ENCODE measurements around the gene CBY3. TPM values are rescaled to one million over a fixed set of nuclear protein-coding genes. Genes with fewer than 3 reads are reported as not detected.

Gene CBY3
- total RNA-seq (2022) = 0.68 and 1.3 TPM in 2 replicates
- Bru-seq, nascent RNA = percentile 40 among the genes with signal in this experiment
- BruChase-seq, experiment 1, labeled RNA remaining after a 2-hour chase = percentile 25 among the genes with signal in this experiment
- percentile 40 among the genes with signal in this experiment for BruChase-seq, experiment 2, labeled RNA remaining after a 6-hour chase
- long read RNA-seq, partial matches to known transcripts = 0 of 5 reads
- long read RNA-seq, other reads (novel, unspliced or antisense) = 5 of 5 reads

DNA sequence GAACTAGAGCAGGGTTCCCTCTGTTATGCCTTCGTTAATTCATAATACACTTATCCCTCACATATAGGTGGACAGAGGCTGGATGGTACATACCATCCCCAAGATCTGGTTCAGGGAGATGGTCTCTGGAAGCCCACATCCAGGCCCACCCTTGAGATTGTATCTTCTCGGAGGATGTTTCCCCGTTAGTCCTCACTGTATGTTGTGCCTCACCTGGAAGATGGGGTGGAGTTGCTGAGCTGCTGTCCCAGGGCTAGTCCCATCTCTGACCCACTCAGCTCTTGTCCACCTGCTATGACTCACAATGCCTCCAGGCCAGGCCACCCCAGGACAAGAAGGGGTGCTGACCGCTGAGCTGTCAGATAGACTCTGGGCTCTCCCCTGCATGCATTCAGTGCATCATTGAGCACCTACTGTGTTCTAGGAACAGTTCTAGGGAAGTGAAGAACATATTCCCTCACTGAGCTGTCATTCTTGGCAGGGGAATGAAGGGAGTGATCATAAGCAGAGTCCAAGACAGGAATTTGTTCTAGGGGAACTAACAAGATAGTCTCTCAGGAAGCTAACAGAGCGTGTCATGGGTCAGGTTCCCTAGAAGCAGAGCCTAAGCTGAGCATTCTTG lies at the start of gene CBY3:
CBY3 (minus strand) TSS at position 255 of the 622 bp plus-strand sequence; CDS start at position 139, 116 bp downstream.
- Mint-ChIP-seq H3K4me3 (ENCODE audit: unreplicated experiment) (peak within 1 kb of the TSS; percentile 98), H3K27me3 (ENCODE audit: insufficient read depth, unreplicated experiment) (no peaks in the 10 kb centered on the region), H3K36me3 (ENCODE audit: insufficient read depth, unreplicated experiment) (peaks cover 35% of the 10 kb centered on the region), H3K9me3 (ENCODE audit: unreplicated experiment) (no peaks in the 10 kb centered on the region), H3K27ac (ENCODE audit: unreplicated experiment) (no peak within 1 kb of the TSS), H3K4me1 (ENCODE audit: low read depth, unreplicated experiment) (peaks cover 21% of the 10 kb centered on the region)
- H3K4me1 ChIP-seq = peaks cover 11% of the 10 kb centered on the region
- ChIA-PET CTCF (interaction anchor here (0.8 kb wide), 1 partner anchor 115 kb away, joined by 3 read pairs; no protein-coding TSS in a partner anchor), POLR2A (interaction anchor here (0.5 to 0.7 kb wide), 2 partner anchors 51 to 115 kb away, joined by 3 to 5 read pairs; no protein-coding TSS in a partner anchor)
- no TSS peak for BruUV-seq (replicated peaks)
- no peak for DNase-seq
- no peak within 1 kb of the TSS for H3K4me3 ChIP-seq (ENCODE audit: low read depth, low read length)
- intact Hi-C loops (cut with micrococcal nuclease; ENCODE audit: unreplicated experiment) = no loop called here
- TF ChIP-seq, protein P1, sequence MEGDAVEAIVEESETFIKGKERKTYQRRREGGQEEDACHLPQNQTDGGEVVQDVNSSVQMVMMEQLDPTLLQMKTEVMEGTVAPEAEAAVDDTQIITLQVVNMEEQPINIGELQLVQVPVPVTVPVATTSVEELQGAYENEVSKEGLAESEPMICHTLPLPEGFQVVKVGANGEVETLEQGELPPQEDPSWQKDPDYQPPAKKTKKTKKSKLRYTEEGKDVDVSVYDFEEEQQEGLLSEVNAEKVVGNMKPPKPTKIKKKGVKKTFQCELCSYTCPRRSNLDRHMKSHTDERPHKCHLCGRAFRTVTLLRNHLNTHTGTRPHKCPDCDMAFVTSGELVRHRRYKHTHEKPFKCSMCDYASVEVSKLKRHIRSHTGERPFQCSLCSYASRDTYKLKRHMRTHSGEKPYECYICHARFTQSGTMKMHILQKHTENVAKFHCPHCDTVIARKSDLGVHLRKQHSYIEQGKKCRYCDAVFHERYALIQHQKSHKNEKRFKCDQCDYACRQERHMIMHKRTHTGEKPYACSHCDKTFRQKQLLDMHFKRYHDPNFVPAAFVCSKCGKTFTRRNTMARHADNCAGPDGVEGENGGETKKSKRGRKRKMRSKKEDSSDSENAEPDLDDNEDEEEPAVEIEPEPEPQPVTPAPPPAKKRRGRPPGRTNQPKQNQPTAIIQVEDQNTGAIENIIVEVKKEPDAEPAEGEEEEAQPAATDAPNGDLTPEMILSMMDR (IDR thresholded peaks at IDR 0.05; ENCODE audit: insufficient read depth in 1 of 2, low read depth in 1 of 2, low read length in 1 of 2, severe bottlenecking in 1 of 2, unreplicated experiment in 1 of 2) = no peak
- no peaks in the 10 kb centered on the region for H3K9me3 ChIP-seq
- H3K27me3 ChIP-seq (replicated peaks; ENCODE audit: control insufficient read depth, insufficient read depth, low read length) = no peaks in the 10 kb centered on the region
- no peaks in the 10 kb centered on the region for H3K36me3 ChIP-seq (ENCODE audit: control insufficient read depth, insufficient read depth, low read length)

DNA sequence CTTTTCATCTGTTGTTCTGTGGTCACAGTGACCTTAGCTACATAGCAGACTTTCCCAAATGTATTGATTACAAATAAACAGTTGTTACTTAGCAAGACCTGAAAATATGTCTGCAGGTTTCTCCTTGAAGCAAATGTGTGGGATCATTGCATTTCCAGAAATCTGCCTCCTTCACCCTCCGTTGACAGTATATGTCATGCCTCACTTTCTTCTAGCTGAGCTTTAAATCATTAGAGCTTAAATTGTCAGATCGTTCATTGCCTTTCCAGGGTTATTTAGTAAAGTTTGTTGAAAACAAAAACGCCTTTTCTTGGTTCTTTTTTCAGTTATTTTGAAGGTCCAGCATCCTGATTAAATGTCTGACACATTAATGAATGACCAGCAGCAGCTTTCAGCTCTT lies 49.5 kb upstream of the CBY3 start:
- no peak overlapping the region for H3K27ac Mint-ChIP-seq (ENCODE audit: unreplicated experiment)
- ChIA-PET CTCF (interaction anchor here (1.5 kb wide), 1 partner anchor 33 kb away, joined by 3 read pairs; no protein-coding TSS in a partner anchor), POLR2A (interaction anchor here (0.6 kb wide), 1 partner anchor 25 kb away, joined by 9 read pairs; no protein-coding TSS in a partner anchor)
- intact Hi-C loops (cut with micrococcal nuclease; ENCODE audit: unreplicated experiment) = no loop called here
- H3K36me3 Mint-ChIP-seq (ENCODE audit: insufficient read depth, unreplicated experiment) = peaks cover 71% of the 10 kb centered on the region
- BruUV-seq (replicated peaks) = no TSS peak
- H3K36me3 ChIP-seq (ENCODE audit: control insufficient read depth, insufficient read depth, low read length) = peaks cover 3% of the 10 kb centered on the region; the same call in 1 of the 2 replicates
- TF ChIP-seq, protein P1 (IDR thresholded peaks at IDR 0.05; ENCODE audit: insufficient read depth in 1 of 2, low read depth in 1 of 2, low read length in 1 of 2, severe bottlenecking in 1 of 2, unreplicated experiment in 1 of 2) = no peak
- no peaks in the 10 kb centered on the region for H3K27me3 Mint-ChIP-seq (ENCODE audit: insufficient read depth, unreplicated experiment)
- no peaks in the 10 kb centered on the region for H3K9me3 ChIP-seq
- no peaks in the 10 kb centered on the region for H3K9me3 Mint-ChIP-seq (ENCODE audit: unreplicated experiment)
- no peaks in the 10 kb centered on the region for H3K27me3 ChIP-seq (replicated peaks; ENCODE audit: control insufficient read depth, insufficient read depth, low read length)
- H3K4me3 Mint-ChIP-seq (ENCODE audit: unreplicated experiment) = no peak overlapping the region
- peaks cover 8% of the 10 kb centered on the region for H3K4me1 Mint-ChIP-seq (ENCODE audit: low read depth, unreplicated experiment)
- no peak for DNase-seq
- H3K4me1 ChIP-seq = peaks cover 10% of the 10 kb centered on the region
- no peak overlapping the region for H3K4me3 ChIP-seq (ENCODE audit: low read depth, low read length)

DNA sequence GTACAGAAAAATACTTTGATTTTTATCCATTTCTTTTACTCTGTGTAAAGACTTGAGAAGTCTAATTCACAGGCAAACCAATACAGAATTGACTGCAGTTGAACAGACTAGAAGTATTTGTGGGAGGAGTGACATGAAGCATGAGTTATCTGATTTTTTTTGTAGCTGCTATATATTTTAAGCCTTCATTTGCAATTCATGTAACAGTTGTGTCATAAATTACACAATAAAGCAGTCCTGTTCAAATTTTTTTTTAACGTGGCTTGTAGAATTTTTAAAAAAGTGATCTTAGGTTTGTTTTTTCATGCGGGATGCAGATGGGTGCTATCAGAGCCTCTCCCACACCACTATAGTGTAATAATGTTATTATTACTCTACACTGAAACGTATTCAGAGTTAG lies 48.9 kb upstream of the CBY3 start:
- BruUV-seq (replicated peaks) = no TSS peak
- Histone ChIP-seq H3K36me3 (ENCODE audit: control insufficient read depth, insufficient read depth, low read length) (peaks cover 4% of the 10 kb centered on the region; the same call in 1 of the 2 replicates), H3K9me3 (no peaks in the 10 kb centered on the region), H3K4me1 (peaks cover 10% of the 10 kb centered on the region), H3K27me3 (replicated peaks; ENCODE audit: control insufficient read depth, insufficient read depth, low read length) (no peaks in the 10 kb centered on the region), H3K4me3 (ENCODE audit: low read depth, low read length) (no peak overlapping the region)
- no peak overlapping the region for H3K4me3 Mint-ChIP-seq (ENCODE audit: unreplicated experiment)
- peaks cover 77% of the 10 kb centered on the region for H3K36me3 Mint-ChIP-seq (ENCODE audit: insufficient read depth, unreplicated experiment)
- ChIA-PET POLR2A (no interaction called here), CTCF (interaction anchor here (1.5 kb wide), 1 partner anchor 34 kb away, joined by 3 read pairs; no protein-coding TSS in a partner anchor)
- H3K4me1 Mint-ChIP-seq (ENCODE audit: low read depth, unreplicated experiment) = peaks cover 8% of the 10 kb centered on the region
- no peaks in the 10 kb centered on the region for H3K27me3 Mint-ChIP-seq (ENCODE audit: insufficient read depth, unreplicated experiment)
- H3K27ac Mint-ChIP-seq (ENCODE audit: unreplicated experiment) = no peak overlapping the region
- H3K9me3 Mint-ChIP-seq (ENCODE audit: unreplicated experiment) = no peaks in the 10 kb centered on the region
- intact Hi-C loops (cut with micrococcal nuclease; ENCODE audit: unreplicated experiment) = no loop called here
- DNase-seq = no peak
- TF ChIP-seq, protein P1 (IDR thresholded peaks at IDR 0.05; ENCODE audit: insufficient read depth in 1 of 2, low read depth in 1 of 2, low read length in 1 of 2, severe bottlenecking in 1 of 2, unreplicated experiment in 1 of 2) = no peak

Data from Caco-2 (cell line).